ENCODE data around the gene PSMB11.
"Not testable (repeated sequence)": the region's sequence is repeated elsewhere in the genome, so short reads cannot be mapped to it uniquely, and the experiment has no call there.

PSMB11 gene

DNA sequence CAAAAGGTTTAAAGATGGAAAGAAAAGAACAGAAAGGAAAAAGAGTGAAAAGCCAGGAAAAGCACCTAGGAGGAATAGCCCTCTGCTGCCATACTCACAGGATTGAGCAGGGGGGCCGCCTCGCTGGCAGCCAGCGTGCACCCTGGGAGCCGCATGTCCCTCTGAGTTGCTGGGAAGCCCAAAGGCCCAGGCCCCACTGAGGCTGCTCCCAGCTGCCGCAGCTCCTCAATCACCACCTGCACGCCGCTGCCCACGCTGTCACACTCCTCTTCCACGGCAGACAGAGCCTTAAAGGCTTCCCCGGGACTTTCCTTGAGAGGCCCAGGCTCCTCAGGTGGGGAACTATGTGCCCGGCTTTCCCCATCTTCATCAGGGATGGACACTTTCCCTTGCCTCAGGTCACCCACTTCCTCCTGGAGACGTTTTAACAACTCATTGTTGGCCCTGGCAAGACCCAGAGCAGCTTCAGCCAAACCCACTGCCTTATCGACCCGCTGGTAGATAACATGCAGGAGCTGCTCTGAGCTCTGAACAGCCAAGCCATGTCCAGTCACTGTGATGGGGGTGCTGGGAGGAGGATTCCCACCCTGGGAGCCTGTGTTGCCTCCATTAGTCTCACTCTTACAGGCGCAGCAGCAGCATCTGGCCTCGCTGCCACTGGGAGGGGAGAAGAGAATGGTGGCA, 43.5 kb upstream of the PSMB11 start:
- no peak overlapping the region for H3K4me3 ChIP-seq (ENCODE audit: low read depth, low read length)
- no peak for DNase-seq (ENCODE audit: low read depth)
- no peak for TF ChIP-seq CTCF (IDR thresholded peaks at IDR 0.05; ENCODE audit: insufficient read depth, low read depth, low read length, missing control alignments)

DNA sequence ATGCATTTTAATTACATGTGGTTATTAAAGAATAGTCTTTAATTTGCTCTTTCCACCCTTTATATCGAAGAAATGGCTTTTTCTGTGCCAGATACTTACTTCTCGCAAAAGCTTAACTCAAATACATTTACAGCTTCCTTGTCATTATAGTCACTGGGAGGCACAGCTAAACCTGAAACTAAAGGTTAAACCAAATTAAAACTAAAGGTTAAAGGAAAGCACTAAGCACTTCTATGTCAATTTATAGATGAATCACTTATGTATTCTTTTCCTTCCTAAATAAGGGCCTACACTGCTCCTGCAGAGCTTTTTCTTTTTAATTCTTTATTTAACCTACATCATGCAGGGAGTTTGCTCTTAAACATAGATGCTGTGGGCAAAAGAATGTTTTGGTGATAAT, 41.2 kb upstream of the PSMB11 start:
- no peak overlapping the region for H3K4me3 ChIP-seq (ENCODE audit: low read depth, low read length)
- TF ChIP-seq CTCF (IDR thresholded peaks at IDR 0.05; ENCODE audit: insufficient read depth, low read depth, low read length, missing control alignments), result no peak
- DNase-seq (ENCODE audit: low read depth), result no peak

DNA sequence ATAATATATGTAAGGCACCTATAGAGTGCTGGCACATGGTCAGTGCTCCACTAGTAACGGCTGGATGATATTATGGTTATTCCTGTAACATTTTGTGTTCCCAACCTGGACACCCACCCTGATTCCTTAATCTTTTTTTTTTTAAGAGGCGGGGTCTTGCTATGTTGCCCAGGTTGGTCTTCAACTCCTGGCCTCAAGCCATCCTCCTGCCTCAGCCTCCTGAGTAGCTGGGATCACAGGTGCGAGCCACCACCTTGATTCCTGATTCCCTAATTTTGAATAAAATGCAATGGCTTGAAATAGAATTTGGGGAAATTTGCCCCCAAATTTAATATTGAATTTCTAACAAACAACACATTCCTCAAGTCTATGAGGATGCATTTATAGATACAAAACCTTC, 39.4 kb upstream of the PSMB11 start:
- no peak overlapping the region for H3K4me3 ChIP-seq (ENCODE audit: low read depth, low read length)
- TF ChIP-seq CTCF (IDR thresholded peaks at IDR 0.05; ENCODE audit: insufficient read depth, low read depth, low read length, missing control alignments), result no peak
- DNase-seq (ENCODE audit: low read depth), result no peak

- DNase-seq (ENCODE audit: low read depth); H3K4me3 ChIP-seq (ENCODE audit: low read depth, low read length): not testable (repeated sequence)
Measured at GRCh38 chr14:23004274-23004673, 37.7 kb upstream of the PSMB11 start.

- TF ChIP-seq CTCF (IDR thresholded peaks at IDR 0.05; ENCODE audit: insufficient read depth, low read depth, low read length, missing control alignments), result no peak
- DNase-seq (ENCODE audit: low read depth), result no peak
- H3K4me3 ChIP-seq (ENCODE audit: low read depth, low read length), result peak overlapping the region; percentile 72
Measured at GRCh38 chr14:23005451-23006187, 36.4 kb upstream of the PSMB11 start.

GRCh38 chr14:23006188-23006534, 35.9 kb upstream of the PSMB11 start:
- no peak for DNase-seq (ENCODE audit: low read depth)
- TF ChIP-seq CTCF (IDR thresholded peaks at IDR 0.05; ENCODE audit: insufficient read depth, low read depth, low read length, missing control alignments), result no peak
- peak overlapping the region; percentile 72 for H3K4me3 ChIP-seq (ENCODE audit: low read depth, low read length)

DNA sequence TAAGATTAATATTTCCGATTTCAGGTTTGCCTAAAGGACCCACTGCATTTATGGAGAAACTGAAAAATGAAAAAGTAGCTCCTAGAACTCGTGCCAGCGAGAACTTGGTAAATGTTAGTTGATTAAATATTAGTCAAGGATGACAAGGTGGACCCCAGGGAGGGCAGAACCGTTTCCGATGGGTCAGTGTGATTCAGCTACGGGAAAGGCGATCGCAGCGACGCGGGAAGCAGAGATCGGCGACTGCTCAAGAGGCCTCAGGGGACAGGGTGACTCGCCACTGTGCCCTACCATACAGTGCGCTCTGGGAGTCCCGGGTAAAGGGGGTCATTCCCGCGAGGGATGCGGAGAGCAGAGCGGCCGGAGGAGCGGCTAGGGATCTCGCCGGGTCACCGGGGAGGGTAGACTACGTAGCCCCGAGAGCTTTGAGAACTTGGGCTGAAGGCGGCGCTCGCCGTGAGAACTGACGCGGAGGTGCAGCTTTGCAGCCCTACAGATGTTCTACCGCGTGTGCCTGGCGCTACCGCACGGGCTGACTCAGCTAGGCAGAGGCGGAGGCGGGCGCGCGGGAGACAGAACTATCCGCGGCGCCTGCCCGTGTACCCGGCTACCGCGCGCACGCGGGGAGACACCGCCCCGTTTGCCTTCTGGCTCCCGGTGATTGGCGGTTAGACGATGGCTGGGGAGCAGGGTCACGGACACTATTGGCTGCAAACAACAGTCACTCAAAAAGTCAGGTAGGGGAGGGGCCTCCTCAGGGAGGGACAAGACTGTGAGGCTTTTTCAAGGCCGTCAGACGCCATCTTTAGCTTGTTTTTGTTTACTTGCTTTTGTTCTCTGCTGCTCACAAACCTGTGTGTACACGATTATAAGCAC, 35.2 kb upstream of the PSMB11 start:
- DNase-seq (ENCODE audit: low read depth), result peak; percentile 99
- TF ChIP-seq CTCF (IDR thresholded peaks at IDR 0.05; ENCODE audit: insufficient read depth, low read depth, low read length, missing control alignments), result peak; percentile 30
- peak overlapping the region; percentile 72 for H3K4me3 ChIP-seq (ENCODE audit: low read depth, low read length)

Measured in GM12865 (cell line).